NT2/D1 (cell line): ENCODE results near the gene FSTL4.

Experiments
- SUZ12 ChIP-seq: IDR thresholded peaks from 2 replicates; pipeline ENCODE4 v1.6.1; 2011; ENCODE audit not compliant: insufficient read length, insufficient read depth; ENCODE audit errors: extremely low read depth
- YY1 ChIP-seq: IDR thresholded peaks from 2 replicates; pipeline ENCODE4 v1.6.1; 2011; ENCODE audit not compliant: insufficient read length, insufficient read depth

DNA sequence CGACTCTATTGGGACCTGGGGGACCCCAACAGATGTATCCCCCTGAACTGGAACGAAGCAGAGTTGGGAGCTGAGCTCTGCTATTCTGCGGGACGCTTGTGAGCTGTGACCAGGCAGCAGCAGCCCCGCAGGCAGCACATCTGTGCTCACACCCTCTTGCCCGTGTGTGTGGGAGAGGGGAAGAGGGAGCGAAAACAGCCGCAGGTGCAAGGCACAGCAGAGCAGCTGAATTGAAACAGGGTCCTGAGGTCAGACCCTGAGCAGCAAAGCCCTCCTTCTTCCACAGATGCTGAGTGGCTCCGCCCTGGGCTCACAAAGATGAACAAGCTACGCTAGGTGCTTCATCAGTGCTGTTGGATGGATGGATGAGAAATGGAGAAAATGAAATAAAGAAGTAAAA lies 361.8 kb downstream of the FSTL4 start:
- TF ChIP-seq YY1, result no peak
- no peak for TF ChIP-seq SUZ12
